Stimulated activated CD4-positive, alpha-beta T cell treated with anti-CD3 and anti-CD28 coated beads, Interleukin-4, amount 100 ng/mL, for 4 hours (primary cell): ENCODE results near the gene TMEM252.

Experiments
- DNase-seq, 2 experiments: peaks; one replicate each; pipeline ENCODE4 v3.0.0-alpha.2; 2020

Gene TMEM252

DNA sequence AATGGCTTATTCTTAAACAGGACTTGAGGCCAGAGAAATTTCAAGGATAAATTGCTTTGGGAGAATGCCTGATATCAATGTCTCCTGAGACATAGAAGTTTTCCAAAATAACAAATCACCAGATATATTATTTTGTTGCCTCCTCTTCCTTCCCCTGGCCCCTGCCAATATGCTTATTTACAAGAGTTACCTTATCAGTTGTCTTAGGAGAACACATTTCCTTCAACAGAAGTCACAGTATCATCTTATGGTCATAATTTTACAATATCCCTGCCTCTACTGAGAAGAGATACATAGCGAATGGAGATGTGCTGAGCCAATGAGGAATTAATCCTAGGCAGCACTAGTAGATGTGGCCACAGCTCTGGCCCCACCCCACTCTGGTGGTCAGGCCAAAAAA is 43.1 kb downstream of the TMEM252 start:
- DNase-seq, result no peak

DNA sequence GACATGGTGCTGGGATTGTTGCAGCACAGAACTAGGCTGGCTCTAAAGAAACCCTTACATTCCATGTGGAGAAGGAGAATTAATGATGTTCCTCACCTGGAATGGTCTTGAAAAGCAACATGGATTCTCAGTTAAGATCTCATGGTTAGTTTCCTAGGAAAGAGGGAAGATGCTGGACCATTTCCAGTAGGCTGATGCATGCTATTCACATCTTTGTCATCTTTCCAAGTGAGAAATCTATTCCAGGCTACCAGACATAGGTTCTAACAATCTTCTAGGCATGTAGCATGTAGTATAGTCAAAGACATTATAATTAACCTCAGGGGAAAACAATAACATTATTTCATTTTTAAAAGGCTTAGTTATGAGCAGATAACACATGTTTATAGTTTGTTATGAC is 44.3 kb downstream of the TMEM252 start:
- DNase-seq, result no peak

DNA sequence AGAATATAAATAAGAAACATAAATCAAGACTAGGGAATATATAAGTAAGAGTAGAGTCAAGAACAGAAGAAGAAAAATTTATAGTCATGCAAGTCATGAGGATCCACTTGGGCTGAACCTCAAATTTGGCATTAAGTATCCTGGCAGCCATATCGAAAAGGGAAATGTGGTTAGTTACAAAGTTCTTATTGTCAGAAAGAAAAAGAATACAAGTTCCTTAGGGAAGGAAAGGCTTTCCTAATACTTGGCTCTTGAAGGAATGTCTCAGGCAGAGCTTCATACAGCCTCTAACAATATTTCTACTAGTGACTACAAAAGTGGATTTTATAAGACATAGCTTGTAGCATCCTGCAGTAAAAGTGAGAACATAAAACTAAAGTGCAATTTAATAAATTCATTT is 45.4 kb downstream of the TMEM252 start:
- no peak for DNase-seq

DNA sequence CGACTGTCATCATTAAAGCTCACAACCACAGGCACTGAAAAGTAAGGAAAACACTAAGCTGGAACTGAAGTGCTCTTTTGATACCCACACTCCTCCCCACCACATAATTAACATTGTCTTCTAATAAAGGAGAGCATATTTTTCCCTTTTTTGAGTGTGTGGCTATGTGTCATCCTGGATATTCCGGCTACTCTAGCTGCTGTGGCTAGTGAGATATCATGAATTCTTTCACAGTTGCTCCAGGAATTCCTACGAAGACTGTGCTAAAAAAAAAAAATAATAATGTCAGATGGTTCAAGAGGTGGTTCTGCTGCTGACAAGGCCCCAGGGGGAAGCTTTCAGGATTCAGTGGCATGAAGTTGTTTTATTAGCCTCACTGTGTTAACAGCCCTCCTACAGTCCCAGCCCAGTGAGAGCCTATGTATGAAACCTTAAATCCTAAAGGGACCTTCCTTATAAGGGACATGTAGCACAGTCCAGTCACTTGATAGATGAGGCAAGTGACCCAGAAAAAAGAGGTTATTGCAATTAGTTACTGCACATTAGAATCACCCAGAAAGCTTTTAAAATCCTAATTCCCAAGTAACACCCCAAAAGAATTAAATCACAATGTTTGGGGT is 46.6 kb downstream of the TMEM252 start:
- DNase-seq, result no peak

DNA sequence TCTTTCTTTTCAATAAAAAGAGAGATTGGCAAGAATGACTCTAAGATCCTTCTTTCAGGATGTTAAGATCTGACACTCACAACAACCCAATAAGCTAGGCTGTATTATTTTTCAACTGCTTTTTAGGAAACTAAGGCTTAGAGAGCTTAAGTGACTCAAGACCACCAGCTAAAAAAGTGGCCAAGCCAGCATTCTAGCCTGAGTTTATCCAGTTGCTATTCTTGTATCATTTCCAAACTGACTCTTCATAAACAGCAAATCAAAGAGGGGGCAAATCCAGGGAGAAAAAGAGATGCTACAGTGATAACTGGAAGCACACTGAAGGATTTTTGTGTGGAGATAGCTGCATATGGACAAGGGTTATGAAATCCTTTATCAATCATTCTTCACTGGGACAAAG is 47.1 kb downstream of the TMEM252 start:
- DNase-seq, result no peak

DNA sequence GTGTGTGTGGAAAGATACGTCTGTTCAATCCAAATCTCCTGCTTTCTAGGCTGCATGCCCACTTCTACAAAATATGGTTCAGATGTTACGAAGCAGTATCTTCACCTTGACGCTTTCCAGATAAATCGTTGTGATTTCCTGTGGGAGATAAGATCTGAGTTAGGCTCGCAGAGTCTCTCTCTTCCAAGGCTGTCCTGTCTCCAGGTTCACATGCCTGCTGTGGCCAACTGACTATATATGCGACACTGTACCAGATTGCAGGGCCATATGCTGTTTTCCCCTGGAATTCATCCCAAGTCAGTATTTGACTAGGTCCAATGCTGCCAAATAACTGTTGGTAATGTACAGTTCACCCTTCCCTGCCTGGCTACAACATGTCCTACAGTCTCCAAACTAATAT is 47.9 kb downstream of the TMEM252 start:
- no peak for DNase-seq

DNA sequence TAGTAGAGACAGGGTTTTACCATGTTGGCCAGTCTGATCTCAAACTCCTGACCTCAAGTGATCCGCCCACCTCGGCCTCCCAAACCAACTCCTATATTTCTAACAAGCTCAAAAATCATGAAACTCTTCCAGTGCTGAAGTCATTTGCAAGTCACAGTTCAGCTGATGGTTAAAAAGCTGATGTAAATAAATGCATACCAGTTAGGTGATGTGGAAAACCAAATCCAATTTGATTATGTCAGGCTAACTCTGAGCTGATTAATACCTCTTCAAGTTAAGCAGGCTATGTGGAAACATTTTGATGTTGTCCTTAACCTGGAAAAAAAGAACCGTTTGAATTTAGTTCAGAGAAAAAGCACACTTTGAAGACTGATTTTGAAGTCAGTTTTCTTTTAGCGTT is 51.0 kb downstream of the TMEM252 start:
- no peak for DNase-seq

DNA sequence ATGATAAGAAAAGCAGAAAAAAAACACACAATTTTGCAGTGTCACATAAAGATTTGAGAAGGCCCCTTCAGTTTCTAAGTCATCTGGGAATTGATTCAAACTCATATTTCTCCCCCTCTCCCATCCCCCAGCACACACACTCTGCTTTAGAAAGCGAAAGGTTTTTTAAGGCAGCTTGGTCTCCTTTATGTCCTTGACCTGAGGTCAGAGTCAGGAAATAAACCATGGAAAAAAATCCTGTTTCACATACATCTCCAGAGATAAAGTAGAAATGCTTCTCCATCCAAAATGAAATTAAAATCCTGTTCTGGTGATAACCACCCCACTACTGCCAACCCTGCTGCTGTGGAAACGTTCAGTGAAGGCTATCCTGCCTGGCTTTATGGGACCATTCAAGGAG is 52.6 kb downstream of the TMEM252 start:
- no peak for DNase-seq
